ENCODE results near the gene SGMS1. TPM values are rescaled to one million over a fixed set of nuclear protein-coding genes. Genes with fewer than 3 reads are reported as not detected.

Gene SGMS1
- total RNA-seq, 1 experiment from 2014 or later, result 20.4 TPM

DNA sequence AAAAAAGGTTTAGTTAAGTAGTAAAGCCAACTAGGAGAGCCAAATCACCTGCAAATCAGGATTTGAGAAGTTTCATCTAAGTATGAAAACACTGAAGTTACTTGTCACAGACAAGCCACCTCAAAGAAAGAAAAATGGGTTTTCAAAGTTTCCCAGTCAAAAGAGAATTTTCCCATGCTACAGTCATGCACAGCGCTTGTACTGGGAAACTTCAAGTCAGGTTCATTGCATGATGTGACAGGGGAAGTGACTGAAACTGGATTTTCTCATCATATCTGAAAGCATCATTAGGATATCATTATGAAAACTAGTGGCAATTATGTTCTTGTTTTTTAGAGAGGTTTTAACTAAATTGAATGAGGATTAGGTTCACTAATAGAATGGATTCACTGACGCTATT is 167.0 kb downstream of the SGMS1 start:
- H3K4me1 ChIP-seq (ENCODE audit: insufficient read depth, low read length), result peaks cover 2% of the 10 kb centered on the region; the same call in 1 of the 2 replicates
- no peak overlapping the region for H2BK15ac ChIP-seq (ENCODE audit: low read depth, low read length)
- H3K27me3 ChIP-seq (ENCODE audit: insufficient read depth, low read length), result no peaks in the 10 kb centered on the region
- H4K8ac ChIP-seq (replicated peaks; ENCODE audit: insufficient read length, low read depth, low read length), result no peak overlapping the region
- H3K23ac ChIP-seq (ENCODE audit: insufficient read length, low read depth, low read length), result no peak overlapping the region
- H3K23me2 ChIP-seq (ENCODE audit: insufficient read length, low read depth, low read length, poor library complexity, severe bottlenecking), result no peaks in the 10 kb centered on the region
- H3K4ac ChIP-seq (ENCODE audit: low read depth, low read length), result no peak overlapping the region
- no peak overlapping the region for H3T11ph ChIP-seq (ENCODE audit: low read length)
- no peak overlapping the region for H2BK20ac ChIP-seq (ENCODE audit: low read depth, low read length, poor library complexity, severe bottlenecking)
- WGBS (ENCODE audit: extremely low coverage, insufficient read length, low lambda C conversion rate), result no CpG with 5 or more reads among the region's 2 CpGs
- H3K18ac ChIP-seq (ENCODE audit: insufficient read length, low read depth, low read length), result no peak overlapping the region
- Mint-ChIP-seq H3K9me3 (no peaks in the 10 kb centered on the region), H3K27me3 (ENCODE audit: low read depth) (no peaks in the 10 kb centered on the region), H3K36me3 (ENCODE audit: insufficient read depth in 1 of 3, low read depth in 3 of 3) (peaks cover 4 to 9% (median 6%) of the 10 kb centered on the region in 3 experiments; a peak in 6 of 7 replicates), H3K4me1 (peaks cover 12 to 24% of the 10 kb centered on the region in 2 experiments), H3K27ac (no peak overlapping the region), H3K4me3 (no peak overlapping the region)
- no peak overlapping the region for H2AK5ac ChIP-seq (ENCODE audit: insufficient read length, low read length)
- no peak overlapping the region for H2BK120ac ChIP-seq (ENCODE audit: low read depth, low read length, poor library complexity, severe bottlenecking)
- DNase-seq, result no peak
- no peak overlapping the region for H2AFZ ChIP-seq (ENCODE audit: low read length)
- H4K5ac ChIP-seq (ENCODE audit: insufficient read length, low read depth, low read length), result no peak overlapping the region
- no peaks in the 10 kb centered on the region for H4K20me1 ChIP-seq (ENCODE audit: control insufficient read depth, insufficient read depth, insufficient read length)
- H3K9me3 ChIP-seq (ENCODE audit: control insufficient read depth, low read depth, low read length), result no peaks in the 10 kb centered on the region
- H3K9ac ChIP-seq (ENCODE audit: extremely low read depth, insufficient read length, low read length), result no peak overlapping the region
- no peak overlapping the region for H3K4me2 ChIP-seq (ENCODE audit: insufficient read depth, insufficient read length, low read length)
- no peaks in the 10 kb centered on the region for H3K79me2 ChIP-seq (ENCODE audit: insufficient read depth, low read length)
- no peak overlapping the region for H3K14ac ChIP-seq (ENCODE audit: insufficient read depth, low read length)
- no peak overlapping the region for H3K27ac ChIP-seq (ENCODE audit: insufficient read length, low read depth, low read length)
- H2BK12ac ChIP-seq (ENCODE audit: insufficient read length, low read depth, low read length), result no peak overlapping the region
- no peak overlapping the region for H3K56ac ChIP-seq (ENCODE audit: insufficient read length, low read depth, low read length)
- no peak overlapping the region for H2BK5ac ChIP-seq (ENCODE audit: insufficient read length, low read length)
- H4K91ac ChIP-seq (ENCODE audit: insufficient read length, low read depth, low read length), result no peak overlapping the region
- peaks cover 2% of the 10 kb centered on the region for H3K79me1 ChIP-seq (ENCODE audit: insufficient read depth, low read depth, low read length, poor library complexity, severe bottlenecking)
- TF ChIP-seq, protein P1, sequence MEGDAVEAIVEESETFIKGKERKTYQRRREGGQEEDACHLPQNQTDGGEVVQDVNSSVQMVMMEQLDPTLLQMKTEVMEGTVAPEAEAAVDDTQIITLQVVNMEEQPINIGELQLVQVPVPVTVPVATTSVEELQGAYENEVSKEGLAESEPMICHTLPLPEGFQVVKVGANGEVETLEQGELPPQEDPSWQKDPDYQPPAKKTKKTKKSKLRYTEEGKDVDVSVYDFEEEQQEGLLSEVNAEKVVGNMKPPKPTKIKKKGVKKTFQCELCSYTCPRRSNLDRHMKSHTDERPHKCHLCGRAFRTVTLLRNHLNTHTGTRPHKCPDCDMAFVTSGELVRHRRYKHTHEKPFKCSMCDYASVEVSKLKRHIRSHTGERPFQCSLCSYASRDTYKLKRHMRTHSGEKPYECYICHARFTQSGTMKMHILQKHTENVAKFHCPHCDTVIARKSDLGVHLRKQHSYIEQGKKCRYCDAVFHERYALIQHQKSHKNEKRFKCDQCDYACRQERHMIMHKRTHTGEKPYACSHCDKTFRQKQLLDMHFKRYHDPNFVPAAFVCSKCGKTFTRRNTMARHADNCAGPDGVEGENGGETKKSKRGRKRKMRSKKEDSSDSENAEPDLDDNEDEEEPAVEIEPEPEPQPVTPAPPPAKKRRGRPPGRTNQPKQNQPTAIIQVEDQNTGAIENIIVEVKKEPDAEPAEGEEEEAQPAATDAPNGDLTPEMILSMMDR (conservative IDR thresholded peaks at IDR 0.05), result no peak
